ENCODE data around the gene TAT.
"Not testable (repeated sequence)": the region's sequence is repeated elsewhere in the genome, so short reads cannot be mapped to it uniquely, and the experiment has no call there.

Gene TAT

DNA sequence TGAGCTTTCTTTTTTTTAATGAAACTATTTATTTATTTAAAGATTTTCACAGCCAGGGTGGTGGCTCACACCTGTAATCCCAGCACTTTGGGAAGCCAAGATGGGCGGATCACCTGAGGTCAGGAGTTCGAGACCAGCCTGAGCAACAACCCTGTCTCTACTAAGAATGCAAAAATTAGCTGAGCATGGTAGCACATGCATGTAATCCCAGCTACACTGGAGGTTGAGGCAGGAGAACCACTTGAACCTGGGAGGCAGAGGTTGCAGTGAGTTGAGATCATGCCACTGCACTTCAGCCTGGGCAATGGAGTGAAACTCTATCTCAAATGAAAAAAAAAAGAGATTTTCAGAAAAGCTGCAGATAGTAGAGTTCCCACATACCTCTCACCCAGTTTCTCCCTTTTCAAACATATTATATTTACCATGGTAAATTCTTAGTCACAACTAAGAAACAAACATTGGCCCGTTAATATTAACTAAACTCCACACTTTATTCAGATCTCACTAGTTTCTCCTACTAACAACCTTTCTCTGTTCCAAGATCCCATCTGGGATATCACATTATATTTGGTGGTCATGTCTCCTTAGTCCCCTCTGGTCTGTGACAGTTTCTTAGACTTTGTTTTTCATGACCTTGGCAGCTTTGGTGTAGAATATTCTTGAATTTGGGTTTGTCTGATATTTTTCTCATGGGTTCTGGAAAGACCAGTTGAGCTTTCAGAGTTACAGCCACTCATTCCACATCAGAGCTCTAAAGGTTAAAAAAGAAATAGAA, 7.8 kb upstream of the TAT start:
- DNase-seq (ENCODE audit: low read depth, low spot score), result no peak

DNA sequence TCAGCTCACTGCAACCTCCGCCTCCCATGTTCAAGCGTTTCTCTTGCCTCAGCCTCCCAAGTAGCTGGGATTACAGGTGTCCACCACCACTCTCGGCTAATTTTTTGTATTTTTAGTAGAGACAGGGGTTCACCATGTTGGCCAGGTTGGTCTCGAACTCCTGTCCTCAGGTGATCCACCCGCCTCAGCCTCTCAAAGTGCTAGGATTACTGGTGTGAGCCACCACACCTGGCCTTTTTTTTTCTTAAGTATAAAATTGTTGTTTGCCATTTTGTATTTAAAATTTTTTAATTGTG, 5.6 kb upstream of the TAT start:
- DNase-seq (ENCODE audit: low read depth, low spot score), result not testable (repeated sequence)

DNA sequence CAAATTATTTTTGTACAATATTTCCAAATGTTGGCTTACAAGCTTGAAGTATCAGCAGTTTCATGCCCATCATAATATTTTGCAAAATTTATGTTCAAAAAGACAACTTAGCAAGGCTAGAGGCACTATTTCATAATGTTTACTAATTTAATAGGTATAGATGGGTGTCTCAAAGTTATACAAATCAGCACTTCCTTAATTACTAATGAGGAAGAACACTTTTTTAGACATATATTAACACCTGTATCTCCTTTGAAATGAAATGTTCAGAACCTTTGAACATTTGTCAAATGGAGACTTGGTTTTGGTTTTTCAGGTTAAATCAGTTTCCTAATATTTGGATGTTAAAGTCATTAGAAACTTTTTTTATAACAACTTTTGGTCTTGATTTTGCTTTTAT, 2.2 kb downstream of the TAT start:
- no peak for DNase-seq (ENCODE audit: low read depth, low spot score)

DNA sequence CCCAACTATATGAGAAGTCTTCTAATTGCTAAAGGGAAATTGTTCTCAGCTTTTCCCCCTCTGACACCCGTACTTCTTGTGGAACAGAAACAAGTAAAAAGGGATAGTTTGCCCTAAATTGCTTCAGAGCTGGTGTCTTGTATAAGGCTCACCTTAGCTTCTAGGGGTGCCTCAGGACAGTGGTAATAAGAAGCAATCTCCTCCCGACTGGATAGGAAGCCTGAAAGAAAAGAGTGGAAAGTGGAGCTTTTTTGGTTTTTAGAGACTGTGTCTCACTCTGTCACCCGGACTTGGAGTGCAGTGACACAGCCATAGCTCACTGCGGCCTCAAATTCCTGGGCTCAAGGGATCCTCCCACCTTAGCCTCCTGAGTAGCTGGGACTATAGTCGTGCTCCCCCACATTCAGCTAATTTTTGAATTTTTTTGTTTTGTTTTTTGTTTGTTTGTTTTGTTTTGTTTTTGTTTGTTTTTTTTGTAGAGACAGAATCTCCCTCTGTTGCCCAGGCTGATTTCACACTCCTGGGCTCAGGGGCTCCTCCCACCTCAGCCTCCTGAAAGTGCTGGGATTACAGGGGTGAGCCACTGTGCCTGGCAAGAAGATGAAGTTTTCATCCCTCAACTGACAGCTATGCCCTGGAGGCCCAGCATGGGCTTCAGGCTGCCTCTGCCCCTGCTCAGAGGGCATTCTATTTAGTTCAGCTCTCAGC, 3.4 kb downstream of the TAT start:
- DNase-seq (ENCODE audit: low read depth, low spot score), result no peak

DNA sequence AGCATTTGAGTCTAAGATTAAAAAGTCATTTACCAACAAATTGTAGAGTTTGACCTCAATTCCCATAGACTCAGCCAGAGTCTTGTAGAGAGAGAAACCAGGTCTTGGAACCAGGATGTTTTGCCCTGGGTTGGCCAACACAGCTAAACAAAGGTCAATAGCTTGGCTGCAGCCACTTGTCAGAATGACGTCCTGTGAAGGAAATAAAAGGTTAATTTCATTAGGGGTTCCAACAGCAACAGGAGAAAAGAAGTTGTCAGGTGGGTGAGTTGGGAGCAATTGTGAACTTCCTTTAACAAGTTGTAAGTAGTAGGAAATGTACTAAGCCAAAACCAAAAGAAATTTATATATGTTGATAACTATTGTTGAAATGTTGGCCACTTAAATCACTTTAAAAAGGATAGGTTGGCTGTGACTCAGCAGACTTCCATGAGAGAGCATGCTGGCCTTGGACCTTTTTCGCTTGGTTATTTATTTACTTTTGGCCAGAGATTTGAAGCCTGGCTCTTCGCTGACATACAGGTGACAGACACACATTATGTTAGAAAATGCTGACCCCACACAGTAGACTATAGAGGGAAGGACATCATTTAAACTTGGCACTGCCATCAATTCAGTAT, 4.3 kb downstream of the TAT start:
- DNase-seq (ENCODE audit: low read depth, low spot score), result no peak

DNA sequence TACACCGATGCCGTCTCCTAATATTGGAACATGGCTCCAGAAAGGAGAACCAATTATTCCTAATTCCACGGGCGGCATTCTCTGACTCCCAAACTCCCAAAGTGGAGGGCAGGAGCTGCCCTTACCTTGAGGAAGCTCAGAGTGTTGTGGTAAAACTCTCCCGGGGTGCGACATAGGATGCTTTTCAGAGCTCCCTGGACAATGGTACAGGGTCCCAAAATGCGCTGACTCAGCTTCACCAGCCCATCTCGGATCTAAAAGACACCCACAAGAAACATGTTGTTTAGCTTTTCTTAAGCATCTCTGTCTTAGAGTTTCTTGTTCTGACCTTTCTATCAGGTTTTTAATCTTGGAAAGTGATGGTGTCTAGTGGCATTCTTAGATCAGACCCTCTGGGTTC, 6.7 kb downstream of the TAT start:
- DNase-seq (ENCODE audit: low read depth, low spot score), result no peak

DNA sequence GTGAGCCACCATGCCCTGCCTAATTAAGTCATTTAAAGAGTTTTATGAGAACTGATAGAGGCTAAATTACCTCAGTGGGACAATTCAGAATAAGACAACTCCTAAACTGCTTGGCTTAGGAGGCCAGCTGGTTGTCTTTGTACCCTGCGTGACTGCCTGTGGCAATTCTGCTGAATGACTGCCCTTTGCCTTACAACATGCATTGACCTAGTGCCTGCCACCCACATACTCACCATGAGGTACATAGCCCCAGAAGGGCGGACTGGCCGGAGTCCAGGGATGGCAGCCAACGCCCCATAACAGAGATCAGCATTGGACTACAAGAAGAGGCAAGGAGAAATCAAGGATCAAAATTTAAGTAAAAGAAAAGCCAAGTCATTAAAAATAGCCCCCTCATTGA, 7.3 kb downstream of the TAT start:
- no peak for DNase-seq (ENCODE audit: low read depth, low spot score)

DNA sequence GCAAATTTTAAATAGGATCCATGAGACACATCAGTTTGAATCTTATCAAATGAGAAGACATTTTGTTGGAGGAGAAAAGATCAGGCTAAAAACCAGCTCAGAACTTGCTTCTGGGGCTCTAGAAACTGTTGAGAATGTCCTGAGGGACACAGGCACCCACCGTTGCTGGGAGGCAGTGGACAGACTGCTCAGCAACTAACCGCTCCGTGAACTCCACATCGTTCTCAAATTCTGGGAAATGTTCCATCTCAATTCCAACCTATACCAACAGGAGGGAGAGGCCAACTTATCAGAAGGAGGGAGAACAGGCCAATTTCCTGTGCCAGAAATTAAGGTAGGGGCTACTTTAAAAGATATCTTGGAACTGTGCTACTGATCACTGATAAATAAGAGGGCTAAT, 8.3 kb downstream of the TAT start:
- DNase-seq (ENCODE audit: low read depth, low spot score), result peak; percentile 12

DNA sequence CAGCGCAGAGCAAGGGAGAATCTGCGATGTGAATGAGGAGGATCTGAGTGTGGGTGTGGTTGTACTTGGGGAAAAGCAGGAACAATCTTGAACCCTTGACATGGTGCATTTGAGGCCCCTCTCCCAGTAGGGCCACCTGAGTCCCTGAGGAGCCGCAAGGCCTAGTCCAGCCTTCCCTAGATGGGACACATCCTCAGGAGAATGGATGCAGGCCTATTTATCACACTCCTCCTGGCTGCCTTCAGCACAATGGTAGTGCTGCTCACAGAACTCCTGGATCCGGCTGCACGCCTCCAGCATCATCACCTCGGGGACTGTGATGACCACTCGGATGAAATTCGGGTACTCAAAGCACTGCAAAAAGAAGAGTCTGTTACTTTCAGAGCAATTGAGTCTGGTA, 9.0 kb downstream of the TAT start:
- DNase-seq (ENCODE audit: low read depth, low spot score), result no peak

DNA sequence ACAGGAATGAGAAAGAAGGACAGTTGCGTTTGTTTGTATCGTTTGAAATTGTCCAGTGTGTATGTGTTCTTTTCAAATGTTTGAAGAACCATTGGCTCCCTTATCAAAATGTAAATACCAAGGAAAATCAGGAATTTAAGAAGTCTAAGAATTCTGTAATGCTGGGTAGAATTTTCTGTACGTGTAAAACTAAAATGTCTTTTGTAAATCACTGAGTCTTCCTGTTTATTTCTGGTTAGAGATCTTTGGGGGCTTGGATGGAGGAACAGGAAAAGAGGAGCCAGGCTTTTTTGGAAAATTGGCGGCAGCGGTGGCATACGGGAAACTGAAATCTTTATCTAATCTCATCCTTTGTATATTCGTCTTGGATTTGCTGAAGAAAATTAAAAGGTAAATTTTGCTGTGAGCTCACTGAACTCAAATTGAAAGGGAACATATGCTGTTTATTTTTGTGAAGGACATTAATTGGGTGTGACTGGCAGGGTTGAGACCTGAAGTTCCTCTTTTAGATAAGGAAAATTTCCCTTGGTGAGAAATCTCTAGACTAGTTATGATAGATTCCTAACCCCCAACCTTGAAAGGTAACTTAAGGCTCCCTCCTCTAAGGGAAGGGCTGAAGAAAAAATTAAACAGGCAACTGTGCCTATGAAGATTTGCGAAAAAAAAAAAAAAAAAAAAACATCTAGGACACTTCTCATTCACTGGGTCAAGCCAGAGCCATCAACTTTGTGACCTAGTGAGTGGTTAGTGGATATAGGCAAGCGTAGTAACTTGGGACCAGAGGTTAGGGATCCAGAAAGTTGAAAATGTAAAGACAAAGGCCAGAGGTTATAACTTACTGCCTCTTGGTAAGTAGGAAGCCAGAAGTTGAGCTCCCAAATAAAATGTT, 10.8 kb downstream of the TAT start:
- DNase-seq (ENCODE audit: low read depth, low spot score), result no peak

DNA sequence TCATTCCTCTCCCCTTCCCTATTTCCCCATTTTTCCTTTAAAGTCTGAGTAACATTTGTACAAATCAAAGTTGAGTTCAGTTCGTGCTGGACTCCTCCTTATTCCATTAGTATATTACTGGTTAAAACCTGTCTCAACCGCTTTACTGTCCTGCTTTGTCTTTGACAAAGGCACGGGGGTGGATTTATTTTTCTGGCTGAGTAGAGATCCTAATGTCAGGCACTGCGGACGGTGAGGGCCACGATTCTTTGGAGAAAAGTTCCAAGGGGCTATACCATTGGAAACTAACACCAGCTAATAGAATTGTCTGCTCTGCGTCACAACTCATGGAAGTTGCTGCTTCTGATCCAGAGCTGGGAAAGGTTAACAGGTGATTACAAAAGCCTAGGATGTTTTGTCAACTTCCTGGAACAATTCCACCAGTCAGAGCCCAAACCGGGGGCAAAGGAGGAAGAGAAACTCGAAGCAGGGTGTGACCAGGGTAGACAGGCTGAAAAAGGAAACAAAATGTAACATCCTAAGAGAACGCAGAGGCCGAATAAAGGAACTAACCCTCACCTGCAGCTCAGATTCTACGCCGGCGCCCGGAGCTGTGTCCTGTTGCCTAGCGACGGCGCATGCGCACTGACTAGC, 12.4 kb downstream of the TAT start:
- DNase-seq (ENCODE audit: low read depth, low spot score), result no peak

DNA sequence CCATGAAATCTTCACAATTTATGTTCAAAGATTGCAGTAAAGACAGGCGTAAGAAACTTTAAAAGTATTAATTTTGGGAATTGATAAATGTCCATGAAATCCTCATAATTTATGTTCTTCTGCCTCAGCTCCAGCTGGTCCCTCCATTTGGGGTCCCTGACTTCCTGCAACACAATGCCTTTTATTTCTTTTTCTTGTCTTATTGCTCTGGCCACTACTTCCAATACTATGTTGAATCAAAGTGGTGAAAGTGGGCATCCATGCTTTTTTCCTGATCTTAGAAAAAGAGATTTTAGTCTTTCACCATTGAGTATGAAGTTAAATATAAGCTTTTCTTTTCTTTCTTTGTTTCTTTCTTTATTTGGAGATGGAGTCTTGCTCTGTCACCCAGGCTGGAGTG, 14.3 kb downstream of the TAT start:
- no peak for DNase-seq (ENCODE audit: low read depth, low spot score)

DNA sequence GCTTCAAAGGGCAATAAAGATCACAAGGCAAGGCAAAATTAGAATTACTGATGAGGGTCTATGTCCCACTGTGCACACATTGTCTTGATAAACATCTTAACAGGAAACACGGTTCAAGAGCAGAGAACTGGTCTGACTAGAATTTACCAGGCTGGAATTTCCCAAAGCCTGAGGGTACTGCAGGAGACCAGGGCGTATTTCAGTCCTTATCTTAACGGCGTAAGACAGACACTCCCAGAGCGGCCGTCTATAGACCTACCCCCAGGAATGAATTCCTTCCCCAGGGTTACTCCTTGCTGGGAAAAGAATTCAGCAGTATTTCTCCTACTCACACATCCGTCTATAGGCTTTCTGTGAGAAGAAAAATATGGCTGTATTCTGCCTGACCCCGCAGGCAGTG, 15.0 kb downstream of the TAT start:
- DNase-seq (ENCODE audit: low read depth, low spot score), result not testable (repeated sequence)

DNA sequence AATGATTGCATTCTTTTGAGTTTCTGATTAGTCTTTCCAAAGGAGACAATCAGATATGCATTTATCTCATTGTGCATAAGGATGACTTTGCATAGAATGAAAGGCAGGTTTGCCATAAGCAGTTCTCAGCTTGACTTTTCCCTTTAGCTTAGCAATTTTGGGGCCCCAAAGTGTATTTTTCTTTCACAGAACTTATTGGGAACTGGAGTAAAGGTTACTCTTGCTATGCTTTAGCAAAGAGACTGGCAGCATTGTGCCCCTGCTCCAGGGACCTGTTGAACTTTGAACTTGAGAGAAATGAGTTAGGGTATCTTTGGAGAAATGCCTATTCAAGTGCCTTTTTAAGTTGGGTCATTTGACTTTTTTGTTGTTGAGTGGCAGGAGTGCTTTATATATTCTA, 17.0 kb downstream of the TAT start:
- no peak for DNase-seq (ENCODE audit: low read depth, low spot score)

DNA sequence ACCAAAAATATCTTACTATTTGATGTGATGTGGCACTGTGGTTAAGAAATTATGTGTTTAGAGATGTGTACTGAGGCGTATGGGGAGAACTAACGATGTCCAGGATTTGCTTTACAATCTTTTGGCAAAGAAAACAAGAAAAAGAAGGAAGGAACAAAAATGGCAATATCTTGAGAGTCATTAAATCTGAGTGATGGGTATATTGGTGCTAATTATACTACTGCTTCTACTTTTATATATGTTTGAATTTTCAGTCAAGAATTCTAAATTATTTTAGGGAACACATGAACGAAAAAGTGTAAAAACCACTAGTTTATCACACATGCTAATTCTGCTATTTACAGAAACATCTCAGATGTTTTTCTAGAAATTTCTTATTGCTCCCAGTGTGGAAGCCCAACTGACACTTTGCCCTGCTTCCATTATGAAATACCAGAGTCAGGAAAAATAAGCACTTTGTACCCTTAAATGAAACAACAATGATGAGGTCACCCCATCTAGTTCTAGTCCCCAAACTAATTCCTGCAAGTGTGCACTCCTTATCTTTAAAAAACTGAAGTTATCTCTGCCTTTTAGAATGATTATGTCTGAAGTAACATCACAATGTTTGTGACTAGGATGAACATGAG, 18.8 kb downstream of the TAT start:
- DNase-seq (ENCODE audit: low read depth, low spot score), result no peak

DNA sequence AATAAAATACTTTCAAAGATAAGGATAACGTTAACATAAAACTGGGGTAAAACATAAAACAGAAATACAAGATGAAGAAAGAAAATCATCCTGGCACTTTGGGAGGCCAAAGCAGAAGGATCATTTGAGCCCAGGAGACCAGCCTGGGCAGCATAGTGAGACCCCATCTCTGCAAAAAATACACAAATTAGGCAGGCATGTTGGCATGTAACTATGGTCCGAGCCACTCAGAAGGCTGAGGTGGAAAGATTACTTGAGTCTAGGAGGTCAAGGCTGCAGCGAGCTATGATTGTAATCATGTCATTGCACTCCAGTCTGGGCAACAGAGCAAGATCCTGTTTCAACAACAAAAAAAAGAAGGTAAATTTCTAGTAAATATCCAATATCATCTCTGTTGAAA, 19.6 kb downstream of the TAT start:
- DNase-seq (ENCODE audit: low read depth, low spot score), result no peak

DNA sequence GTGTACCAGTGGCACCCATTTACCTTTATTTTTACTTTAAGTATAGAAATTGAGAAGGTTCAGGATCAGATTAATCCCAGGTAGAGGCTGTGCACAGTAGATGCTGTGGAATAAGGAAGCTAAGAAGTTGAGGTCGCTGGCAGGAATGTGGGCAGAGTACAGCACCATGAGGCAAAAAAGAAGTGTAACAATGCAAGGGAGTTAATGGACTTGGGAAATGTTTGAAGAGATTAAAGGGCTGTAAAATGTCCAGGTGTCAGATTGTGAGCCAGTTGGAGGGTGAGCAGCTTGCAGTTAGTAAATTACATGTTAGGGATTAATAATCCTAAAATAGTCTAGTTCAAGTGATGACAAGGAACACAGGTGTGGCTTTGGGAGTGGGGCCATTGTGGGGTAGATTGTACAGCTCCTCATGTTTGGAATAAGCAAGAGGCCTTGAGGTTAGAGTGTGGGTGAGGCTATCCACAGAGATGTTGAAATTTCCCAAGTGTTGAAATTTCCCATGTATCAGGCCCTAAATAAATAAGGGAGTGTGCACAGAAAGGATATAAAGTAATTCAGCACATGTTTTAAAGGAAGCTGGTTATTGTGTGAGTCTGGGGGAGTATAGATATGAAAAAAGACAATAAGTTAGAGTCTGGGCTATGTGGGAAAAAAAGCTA, 21.5 kb downstream of the TAT start:
- no peak for DNase-seq (ENCODE audit: low read depth, low spot score)

DNA sequence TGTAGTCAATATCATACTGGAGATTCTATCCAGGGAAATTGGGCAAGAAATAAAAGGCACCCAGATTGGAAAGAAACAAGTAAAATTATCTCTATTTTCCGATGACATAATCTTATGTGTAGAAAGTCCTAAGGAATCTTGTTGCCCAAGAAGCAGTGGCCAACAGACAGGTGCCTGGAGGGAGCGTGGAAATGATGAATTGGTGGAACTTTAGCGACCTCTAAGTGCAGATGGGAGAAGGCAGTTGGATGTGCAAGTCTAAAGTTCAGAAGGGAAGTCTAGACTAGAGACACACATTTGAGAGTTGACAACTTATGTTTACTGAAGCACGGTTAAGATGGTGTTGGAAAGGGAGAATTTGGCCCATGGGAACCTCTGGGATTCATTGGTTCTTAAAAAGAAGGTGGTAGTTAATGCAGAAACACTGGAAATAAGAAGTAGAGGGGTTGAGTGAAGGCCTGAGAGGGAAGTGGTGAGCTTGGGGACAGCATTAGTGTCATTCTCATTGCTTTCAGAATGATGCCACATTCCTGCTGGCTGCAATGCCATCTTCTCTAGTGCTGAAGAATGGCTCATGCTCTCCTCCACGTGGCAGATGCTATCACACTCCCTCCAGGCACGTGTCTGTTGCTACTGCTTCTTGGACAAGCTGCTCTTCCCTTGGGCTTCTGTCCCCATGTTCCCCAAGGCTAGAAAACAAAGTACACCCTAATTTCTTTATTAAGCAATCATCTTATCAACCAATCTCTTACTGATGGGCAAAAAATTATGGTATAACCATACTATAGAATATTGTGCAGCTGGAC, 24.0 kb downstream of the TAT start:
- no peak for DNase-seq (ENCODE audit: low read depth, low spot score)

DNA sequence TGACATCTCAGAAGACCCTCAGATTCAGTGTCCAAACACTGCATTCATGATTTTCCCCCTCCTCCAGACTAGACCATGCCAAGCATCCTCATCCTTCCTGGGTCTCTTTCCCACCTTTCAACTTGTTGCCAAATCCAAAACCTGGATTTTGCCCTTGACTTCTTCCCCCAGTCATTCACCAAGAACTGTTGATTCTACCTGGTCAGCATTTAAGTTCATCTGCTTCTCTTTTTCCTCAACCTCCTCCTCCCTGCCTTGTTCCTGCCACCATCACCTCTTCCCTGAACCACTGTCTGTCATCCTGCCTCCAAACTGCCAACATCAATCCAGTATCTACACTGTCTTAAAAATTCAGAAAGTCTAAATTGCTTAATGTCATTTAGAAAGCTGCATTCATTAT, 29.7 kb downstream of the TAT start:
- no peak for DNase-seq (ENCODE audit: low read depth, low spot score)

DNA sequence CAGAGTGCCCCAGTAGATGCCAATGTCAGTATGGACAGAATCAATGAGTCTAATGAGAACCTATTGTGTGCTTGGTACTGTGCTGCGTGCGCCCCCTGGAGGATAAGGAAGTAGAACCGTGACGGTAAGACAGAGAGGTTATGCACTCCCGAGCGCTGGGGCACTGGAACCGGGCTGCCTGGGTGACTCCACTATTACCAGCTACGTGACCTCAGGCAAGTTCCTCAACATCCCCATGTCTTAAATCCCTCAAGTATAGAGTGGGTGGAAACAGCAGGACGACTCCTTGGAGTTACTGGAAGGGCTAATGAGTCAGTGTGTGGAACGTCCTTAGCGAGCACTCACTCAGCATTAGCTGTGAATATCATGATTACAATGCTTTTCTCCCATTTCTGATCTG, 34.5 kb downstream of the TAT start:
- DNase-seq (ENCODE audit: low read depth, low spot score), result peak; percentile 10
